HG02973 (cell line): ENCODE data around the gene SHKBP1.
"Not testable (repeated sequence)": the region's sequence is repeated elsewhere in the genome, so short reads cannot be mapped to it uniquely, and the experiment has no call there.

Experiments
- ATAC-seq: cut with Tn5 transposase; IDR thresholded peaks from one replicate; pipeline ENCODE4 v1.9.1; 2021; ENCODE audit warnings: moderate library complexity; ENCODE audit not compliant: unreplicated experiment

Gene SHKBP1

GRCh38 chr19:40576585-40577451 lies at the start of gene SHKBP1:
Gene SHKBP1 (plus strand): TSS chr19:40576873. CDS start chr19:40576900, 27 bp downstream.
- ATAC-seq, result peak; percentile 98

DNA sequence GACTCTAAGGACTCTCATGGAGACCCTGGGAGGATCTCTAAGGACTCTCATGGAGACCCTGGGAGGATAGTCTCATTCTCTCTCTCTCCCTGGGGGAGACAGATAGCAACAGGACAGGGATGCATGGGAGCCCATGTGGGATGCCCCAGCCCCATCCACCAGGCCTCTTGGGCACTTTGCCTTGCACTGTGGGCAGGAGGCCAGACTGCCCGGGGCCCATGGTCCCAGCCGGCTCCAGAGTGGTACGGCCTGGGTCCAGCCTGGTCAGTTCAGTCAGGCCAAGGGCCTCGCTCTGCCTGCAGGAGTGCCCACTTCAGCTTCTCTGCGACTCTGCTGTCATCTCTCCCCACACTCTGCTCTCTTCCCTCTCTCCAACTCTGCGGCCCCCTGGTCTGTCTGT lies 48.6 kb upstream of the SHKBP1 start:
- ATAC-seq, result no peak

- no peak for ATAC-seq
Measured at GRCh38 chr19:40528533-40529092, 48.1 kb upstream of the SHKBP1 start.

GRCh38 chr19:40529093-40529954 lies 47.3 kb upstream of the SHKBP1 start:
- no peak for ATAC-seq

GRCh38 chr19:40530091-40530901 lies 46.4 kb upstream of the SHKBP1 start:
- ATAC-seq, result no peak

GRCh38 chr19:40533508-40533907 lies 43.2 kb upstream of the SHKBP1 start:
- ATAC-seq, result no peak

- no peak for ATAC-seq
Measured at GRCh38 chr19:40534148-40534547, 42.5 kb upstream of the SHKBP1 start.

DNA sequence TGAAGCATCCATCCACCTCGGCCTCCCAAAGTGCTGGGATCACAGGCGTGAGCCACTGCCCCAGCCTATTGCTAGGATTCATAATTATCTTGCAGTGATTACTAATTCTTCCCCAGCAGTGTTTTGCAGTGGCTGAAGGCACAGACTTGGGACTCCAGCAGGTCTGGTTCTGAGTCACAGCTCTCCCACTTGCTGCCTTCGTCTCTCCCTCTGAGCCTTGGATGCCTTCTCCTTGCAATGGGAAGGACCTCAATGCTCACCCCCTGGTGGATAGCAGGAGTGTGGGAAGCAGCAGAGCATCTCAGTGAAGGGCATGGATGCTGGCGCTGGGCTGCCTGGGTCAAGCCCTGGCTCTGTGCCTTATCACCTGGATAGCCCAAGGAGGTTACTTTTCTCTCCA lies 37.6 kb upstream of the SHKBP1 start:
- no peak for ATAC-seq

GRCh38 chr19:40542202-40542859 lies 34.3 kb upstream of the SHKBP1 start:
- ATAC-seq, result no peak

DNA sequence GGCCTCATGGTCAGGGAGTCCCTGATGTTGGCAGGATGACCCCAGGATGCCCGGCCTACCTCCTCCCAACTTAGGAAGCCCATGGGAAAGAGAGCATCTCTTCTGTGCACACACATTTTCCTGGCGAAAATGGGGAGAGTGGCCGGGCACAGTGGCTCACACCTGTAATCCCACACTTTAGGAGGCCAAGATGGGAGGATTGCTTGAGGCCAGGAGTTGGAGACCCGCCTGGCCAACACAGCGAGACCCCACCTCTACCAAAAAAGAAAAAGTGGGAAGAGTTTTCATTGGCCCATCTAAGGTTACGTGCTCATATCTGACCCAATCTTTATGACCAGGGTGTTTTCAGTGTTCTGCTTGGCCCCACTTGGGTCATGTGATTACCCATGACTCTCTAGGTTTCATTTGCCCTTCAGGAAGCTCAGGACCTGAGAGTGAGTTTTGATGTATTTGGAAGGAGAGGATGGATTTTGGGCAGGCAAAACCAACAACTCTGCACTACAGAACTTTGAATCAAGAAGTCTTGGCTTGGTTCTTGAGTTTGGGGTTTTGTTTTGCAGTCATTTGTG lies 33.6 kb upstream of the SHKBP1 start:
- ATAC-seq, result no peak

- ATAC-seq, result not testable (repeated sequence)
Measured at GRCh38 chr19:40546153-40546841, 30.4 kb upstream of the SHKBP1 start.

GRCh38 chr19:40547190-40547589 lies 29.5 kb upstream of the SHKBP1 start:
- not testable (repeated sequence) for ATAC-seq

GRCh38 chr19:40547836-40548235 lies 28.8 kb upstream of the SHKBP1 start:
- ATAC-seq, result no peak

GRCh38 chr19:40549007-40549708 lies 27.5 kb upstream of the SHKBP1 start:
- ATAC-seq, result no peak

DNA sequence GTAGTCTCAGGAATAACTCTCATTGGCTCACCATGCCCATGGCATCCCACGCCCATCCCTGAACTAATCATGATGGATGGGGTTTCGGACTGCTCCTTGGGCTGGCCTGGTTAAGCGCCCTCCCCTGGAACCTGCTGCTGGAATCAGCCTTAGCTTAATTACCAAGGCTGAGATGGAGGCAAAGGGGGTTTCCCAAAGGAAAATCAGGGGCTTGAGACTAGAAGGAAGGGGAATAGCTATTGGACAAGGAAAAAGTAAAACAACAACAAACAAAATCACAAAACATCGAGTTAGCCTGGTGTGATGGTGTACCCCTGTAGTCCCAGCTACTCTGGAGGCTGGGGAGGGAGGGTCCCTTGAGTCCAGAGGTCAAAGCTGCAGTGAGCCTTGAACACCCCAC lies 25.7 kb upstream of the SHKBP1 start:
- ATAC-seq, result no peak

DNA sequence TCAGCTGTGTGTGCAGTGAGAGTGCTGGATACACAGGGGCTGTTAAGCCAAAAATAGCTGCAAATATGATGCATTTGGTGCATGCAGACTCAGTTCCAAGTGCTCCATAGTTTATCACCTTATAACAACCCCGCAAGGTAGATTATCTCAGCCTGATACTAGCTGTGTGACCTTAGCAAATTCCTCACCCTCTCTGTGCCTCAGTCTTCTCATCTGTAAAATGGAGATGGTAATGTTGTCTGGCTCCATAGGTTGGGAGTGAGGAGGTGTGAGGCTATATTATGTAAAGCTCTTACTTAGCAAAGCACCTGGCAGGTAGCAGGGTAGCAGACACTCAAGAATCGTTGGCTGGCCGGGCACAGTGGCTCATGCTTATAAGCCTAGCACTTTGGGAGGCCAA lies 23.8 kb upstream of the SHKBP1 start:
- ATAC-seq, result no peak

- ATAC-seq, result no peak
Measured at GRCh38 chr19:40553885-40554857, 22.5 kb upstream of the SHKBP1 start.
